ENCODE results near the gene FLYWCH2.

The FLYWCH2 gene

GRCh38 chr16:2899564-2900072 lies 16.6 kb downstream of the FLYWCH2 start:
- Histone ChIP-seq H3K18ac (ENCODE audit: low read depth in 1 of 2, low read length in 2 of 2) (no peak overlapping the region), H3K27ac (ENCODE audit: low read length, poor library complexity, severe bottlenecking) (no peak overlapping the region), H2AFZ (ENCODE audit: low read depth, low read length) (no peak overlapping the region), H3K9ac (ENCODE audit: low read length) (no peak overlapping the region), H4K91ac (ENCODE audit: low read length) (no peak overlapping the region), H3K9me3 (ENCODE audit: control insufficient read depth, low read length) (no peaks in the 10 kb centered on the region), H2BK15ac (ENCODE audit: low read depth, poor library complexity, severe bottlenecking) (no peak overlapping the region), H3K27me3 (ENCODE audit: control insufficient read depth in 1 of 2, insufficient read depth in 1 of 2, low read length in 2 of 2) (no peaks in the 10 kb centered on the region), H3K36me3 (ENCODE audit: control insufficient read depth in 1 of 2, insufficient read depth in 2 of 2, low read depth in 1 of 2, low read length in 2 of 2) (peaks cover 29 to 52% of the 10 kb centered on the region in 2 experiments), H3K79me1 (replicated peaks; ENCODE audit: low read length, poor library complexity, severe bottlenecking) (peaks cover 9% of the 10 kb centered on the region), H2BK120ac (ENCODE audit: low read depth, low read length) (no peak overlapping the region), H3K4me3 (ENCODE audit: insufficient read depth in 1 of 2, low read depth in 1 of 2, low read length in 2 of 2) (no peak overlapping the region), H4K8ac (ENCODE audit: low read length) (no peak overlapping the region), H3K23ac (ENCODE audit: low read length in 2 of 2) (no peak overlapping the region), H3K4me1 (ENCODE audit: control insufficient read depth, insufficient read depth, low read depth, low read length) (peaks cover 26% of the 10 kb centered on the region), H3K4me2 (ENCODE audit: low read length, poor library complexity, severe bottlenecking) (no peak overlapping the region), H2BK5ac (ENCODE audit: low read depth, low read length, poor library complexity, severe bottlenecking) (no peak overlapping the region), H2BK12ac (ENCODE audit: low read length in 2 of 2) (no peak overlapping the region), H3K4ac (ENCODE audit: low read depth in 1 of 2, low read length in 2 of 2) (no peak overlapping the region), H2AK5ac (ENCODE audit: low read length, severe bottlenecking) (no peak overlapping the region), H3K14ac (ENCODE audit: low read length in 2 of 2) (no peak overlapping the region)
- no peak for DNase-seq
- 89% methylated on average over 13 of the region's 13 CpGs for WGBS

- Histone ChIP-seq H3K9me3 (ENCODE audit: control insufficient read depth, low read length) (no peaks in the 10 kb centered on the region), H3K9ac (ENCODE audit: low read length) (no peak overlapping the region), H3K4me3 (ENCODE audit: insufficient read depth in 1 of 2, low read depth in 1 of 2, low read length in 2 of 2) (no peak overlapping the region), H3K14ac (ENCODE audit: low read length in 2 of 2) (no peak overlapping the region), H2BK12ac (ENCODE audit: low read length in 2 of 2) (no peak overlapping the region), H2BK15ac (ENCODE audit: low read depth, poor library complexity, severe bottlenecking) (no peak overlapping the region), H3K27ac (ENCODE audit: low read length, poor library complexity, severe bottlenecking) (no peak overlapping the region), H2BK120ac (ENCODE audit: low read depth, low read length) (no peak overlapping the region), H3K4me2 (ENCODE audit: low read length, poor library complexity, severe bottlenecking) (no peak overlapping the region), H2AFZ (ENCODE audit: low read depth, low read length) (no peak overlapping the region), H4K8ac (ENCODE audit: low read length) (no peak overlapping the region), H3K36me3 (ENCODE audit: control insufficient read depth in 1 of 2, insufficient read depth in 2 of 2, low read depth in 1 of 2, low read length in 2 of 2) (peaks cover 29 to 44% of the 10 kb centered on the region in 2 experiments), H2BK5ac (ENCODE audit: low read depth, low read length, poor library complexity, severe bottlenecking) (no peak overlapping the region), H3K18ac (ENCODE audit: low read depth in 1 of 2, low read length in 2 of 2) (no peak overlapping the region), H3K27me3 (ENCODE audit: control insufficient read depth in 1 of 2, insufficient read depth in 1 of 2, low read length in 2 of 2) (no peaks in the 10 kb centered on the region), H3K79me1 (replicated peaks; ENCODE audit: low read length, poor library complexity, severe bottlenecking) (peaks cover 5% of the 10 kb centered on the region), H3K4me1 (ENCODE audit: control insufficient read depth, insufficient read depth, low read depth, low read length) (peaks cover 21% of the 10 kb centered on the region), H3K4ac (ENCODE audit: low read depth in 1 of 2, low read length in 2 of 2) (no peak overlapping the region), H4K91ac (ENCODE audit: low read length) (no peak overlapping the region), H2AK5ac (ENCODE audit: low read length, severe bottlenecking) (no peak overlapping the region), H3K23ac (ENCODE audit: low read length in 2 of 2) (no peak overlapping the region)
- WGBS, result 96% methylated on average over 14 of the region's 15 CpGs
- DNase-seq, result no peak
Observed at GRCh38 chr16:2900526-2901075, 17.6 kb downstream of the FLYWCH2 start.

- H3K27ac ChIP-seq (ENCODE audit: low read length, poor library complexity, severe bottlenecking), result no peak overlapping the region
- 87% methylated on average over 6 of the region's 9 CpGs for WGBS
- H2AFZ ChIP-seq (ENCODE audit: low read depth, low read length), result no peak overlapping the region
- no peak overlapping the region for H2BK5ac ChIP-seq (ENCODE audit: low read depth, low read length, poor library complexity, severe bottlenecking)
- H3K14ac ChIP-seq (ENCODE audit: low read length in 2 of 2), result no peak overlapping the region
- H4K8ac ChIP-seq (ENCODE audit: low read length), result no peak overlapping the region
- H3K18ac ChIP-seq (ENCODE audit: low read depth in 1 of 2, low read length in 2 of 2), result no peak overlapping the region
- H2BK120ac ChIP-seq (ENCODE audit: low read depth, low read length), result no peak overlapping the region
- H2BK15ac ChIP-seq (ENCODE audit: low read depth, poor library complexity, severe bottlenecking), result no peak overlapping the region
- H4K91ac ChIP-seq (ENCODE audit: low read length), result no peak overlapping the region
- H2AK5ac ChIP-seq (ENCODE audit: low read length, severe bottlenecking), result no peak overlapping the region
- H3K27me3 ChIP-seq (ENCODE audit: control insufficient read depth in 1 of 2, insufficient read depth in 1 of 2, low read length in 2 of 2), result no peaks in the 10 kb centered on the region
- no peak overlapping the region for H3K4me2 ChIP-seq (ENCODE audit: low read length, poor library complexity, severe bottlenecking)
- H3K79me1 ChIP-seq (replicated peaks; ENCODE audit: low read length, poor library complexity, severe bottlenecking), result peaks cover 4% of the 10 kb centered on the region
- no peak overlapping the region for H3K4me3 ChIP-seq (ENCODE audit: insufficient read depth in 1 of 2, low read depth in 1 of 2, low read length in 2 of 2)
- no peak overlapping the region for H3K23ac ChIP-seq (ENCODE audit: low read length in 2 of 2)
- peaks cover 19 to 31% of the 10 kb centered on the region in 2 experiments for H3K36me3 ChIP-seq (ENCODE audit: control insufficient read depth in 1 of 2, insufficient read depth in 2 of 2, low read depth in 1 of 2, low read length in 2 of 2)
- H3K9me3 ChIP-seq (ENCODE audit: control insufficient read depth, low read length), result no peaks in the 10 kb centered on the region
- no peak overlapping the region for H3K4ac ChIP-seq (ENCODE audit: low read depth in 1 of 2, low read length in 2 of 2)
- no peak overlapping the region for H2BK12ac ChIP-seq (ENCODE audit: low read length in 2 of 2)
- peaks cover 4% of the 10 kb centered on the region for H3K4me1 ChIP-seq (ENCODE audit: control insufficient read depth, insufficient read depth, low read depth, low read length)
- no peak for DNase-seq
- no peak overlapping the region for H3K9ac ChIP-seq (ENCODE audit: low read length)
Observed at GRCh38 chr16:2902337-2903130, 19.5 kb downstream of the FLYWCH2 start.
